GM19035 (cell line): Measurements from ENCODE around the gene GCSAM.

ENCODE experiments used
- ATAC-seq: cut with Tn5 transposase; IDR thresholded peaks from one replicate; pipeline ENCODE4 v1.9.1; 2021; ENCODE audit not compliant: unreplicated experiment

The GCSAM gene

DNA sequence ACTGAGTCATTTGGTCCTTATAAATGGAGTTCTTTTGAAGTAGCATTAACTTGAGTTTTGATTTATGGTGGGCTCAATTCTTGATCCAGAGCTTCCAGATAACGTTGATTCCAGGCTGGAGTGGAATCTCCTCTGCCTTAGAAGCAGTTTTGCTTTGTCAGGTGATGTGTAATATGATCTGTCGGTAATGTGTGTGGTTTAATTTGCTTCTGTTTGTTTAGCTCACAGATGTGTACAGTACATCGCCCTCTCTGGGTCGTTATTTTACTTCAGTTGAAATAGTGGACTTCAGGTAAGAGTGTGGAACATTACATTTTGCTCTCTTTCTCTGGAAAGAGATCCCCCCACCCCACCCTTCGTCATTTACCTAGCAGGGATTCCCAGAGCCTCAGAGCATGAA is 23.7 kb downstream of the GCSAM start:
- no peak for ATAC-seq

DNA sequence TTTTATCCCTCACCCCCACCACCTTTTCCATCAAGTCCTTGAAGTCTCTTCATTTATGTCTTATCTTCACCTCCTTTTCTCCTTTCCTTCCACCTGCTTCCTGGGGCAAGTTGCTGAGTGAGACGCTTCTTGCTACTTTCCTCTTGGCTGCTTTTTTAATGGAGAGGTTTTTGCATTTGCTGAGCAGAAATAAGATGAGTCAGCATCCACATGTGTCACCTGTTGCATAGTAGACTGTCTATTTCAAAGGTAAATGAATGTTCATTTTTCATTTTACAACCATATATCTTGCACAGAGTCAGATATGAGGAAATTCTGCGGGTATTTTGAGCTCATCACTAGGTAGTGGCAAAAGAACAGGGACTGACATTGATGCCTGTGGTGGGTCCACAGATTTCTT is 28.3 kb downstream of the GCSAM start:
- ATAC-seq: no peak

DNA sequence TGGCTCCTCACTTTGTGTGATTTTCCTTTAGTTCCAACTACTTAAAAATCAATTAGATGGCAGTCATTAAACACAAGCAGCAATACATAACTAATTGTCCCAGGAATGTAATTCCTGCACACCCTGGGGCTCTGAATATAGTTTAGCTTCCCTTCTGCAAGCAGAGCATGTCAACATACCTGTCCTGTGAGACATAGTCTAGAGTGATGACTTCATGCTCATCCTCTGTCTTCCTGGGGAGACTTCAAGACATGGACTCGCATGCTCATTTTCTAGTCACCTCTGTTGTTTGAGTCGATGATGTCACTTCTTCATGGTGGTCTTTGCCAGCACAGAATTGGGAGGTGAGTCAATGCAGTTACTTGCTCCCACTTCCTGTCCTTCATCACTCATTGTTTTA is 31.1 kb downstream of the GCSAM start:
- ATAC-seq: no peak

DNA sequence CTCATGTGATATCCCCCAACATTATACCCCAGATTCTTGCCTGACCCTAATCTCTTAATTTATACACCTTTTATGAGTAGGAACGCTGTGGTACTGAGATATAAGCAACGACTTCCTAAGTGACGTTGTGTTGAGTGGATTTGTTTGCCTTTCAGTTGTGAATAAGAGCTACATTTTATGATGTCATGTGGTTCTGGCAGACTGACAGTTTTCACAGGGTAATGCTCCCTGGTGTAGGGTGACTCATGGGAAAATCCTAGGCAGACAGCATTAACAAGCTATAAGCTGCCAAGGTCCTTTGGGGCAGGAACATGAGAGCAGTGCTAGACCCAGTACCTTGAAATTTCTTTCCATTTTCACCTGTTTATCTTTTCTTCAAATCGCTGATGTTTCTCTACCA is 35.7 kb downstream of the GCSAM start:
- ATAC-seq: no peak

DNA sequence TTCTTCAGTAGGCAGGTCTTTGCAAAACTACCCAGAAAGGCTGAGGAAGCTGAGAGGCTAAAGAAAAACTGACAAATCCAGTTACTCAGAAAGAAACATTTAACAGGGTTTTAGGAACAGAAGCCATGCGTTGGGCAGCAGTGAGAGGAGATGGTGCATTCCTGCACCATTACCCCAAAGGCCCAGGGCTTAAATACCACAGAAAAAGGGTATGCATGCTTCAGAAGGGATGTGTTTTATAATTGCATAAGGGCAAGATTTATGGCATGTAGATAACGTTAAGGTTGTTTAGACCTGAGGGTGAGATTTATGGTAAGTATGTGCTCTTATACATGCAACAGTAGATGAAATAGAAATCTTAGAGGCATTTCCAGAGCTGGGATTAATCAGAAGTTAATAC is 36.9 kb downstream of the GCSAM start:
- ATAC-seq: no peak

DNA sequence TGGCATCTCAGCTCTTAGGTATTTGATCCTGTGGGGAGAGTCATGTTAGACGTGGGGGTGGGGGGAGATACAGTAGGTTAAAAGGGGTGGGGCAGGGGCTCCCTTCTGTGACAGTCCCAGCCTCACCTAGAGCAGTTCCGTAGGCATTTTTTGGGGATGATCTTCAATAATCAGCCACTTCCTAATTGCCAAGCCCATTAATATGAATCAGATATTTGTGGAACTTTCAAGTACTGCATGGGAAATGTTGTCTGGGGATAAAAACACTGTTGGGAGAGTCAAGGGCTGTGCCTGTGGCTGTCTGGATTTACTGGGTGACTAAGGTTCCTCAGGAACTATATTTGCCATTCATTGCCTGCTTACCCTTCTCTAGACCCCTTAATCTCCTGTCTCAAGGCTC is 37.3 kb downstream of the GCSAM start:
- no peak for ATAC-seq

DNA sequence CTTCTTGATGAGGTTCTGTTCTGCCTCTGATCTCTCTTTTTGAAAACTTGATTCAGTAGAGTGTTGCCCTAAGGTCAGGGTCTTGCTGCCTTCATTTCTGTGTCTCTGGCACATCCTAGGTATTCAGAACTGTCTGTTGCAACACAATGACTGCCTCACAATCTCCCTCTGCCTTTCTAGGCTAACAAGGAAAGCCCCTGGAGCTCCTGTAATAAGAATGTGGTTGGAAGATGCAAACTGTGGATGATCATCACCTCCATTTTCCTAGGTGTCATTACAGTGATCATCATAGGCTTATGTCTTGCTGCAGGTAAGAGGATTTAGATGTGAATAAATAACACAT is 39.9 kb downstream of the GCSAM start:
- ATAC-seq: no peak

DNA sequence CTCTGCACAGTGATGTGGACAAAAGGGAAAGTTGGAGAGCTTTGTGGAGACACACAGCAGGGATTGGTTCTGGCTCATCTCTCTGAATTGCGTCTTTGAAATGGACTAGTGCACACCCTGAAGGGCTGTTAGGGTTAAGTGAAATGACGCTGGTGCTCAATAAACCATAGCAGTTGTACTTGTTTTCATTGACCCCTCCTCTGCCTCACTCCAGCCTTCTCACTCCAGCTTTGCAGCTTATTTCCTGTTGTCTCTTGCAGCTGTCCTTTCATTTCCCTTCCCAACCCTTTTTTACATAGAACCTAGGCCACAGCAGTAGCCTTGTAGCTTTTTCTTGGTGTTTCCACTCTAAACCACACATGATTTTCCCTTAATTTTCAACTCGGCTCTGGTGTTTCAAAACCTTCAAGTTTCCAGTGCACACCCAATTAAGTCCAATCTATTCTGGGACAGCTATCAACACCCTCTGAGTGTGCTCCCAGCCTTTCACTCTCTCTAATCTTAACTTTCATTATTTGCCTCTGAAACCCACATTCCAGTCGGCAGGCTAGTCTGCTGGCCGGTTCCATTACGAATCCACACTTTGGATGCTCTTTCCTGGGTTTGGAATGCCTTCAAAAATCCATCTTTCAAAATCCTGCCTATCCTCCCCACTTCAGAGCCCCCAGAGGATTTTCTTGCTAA is 40.4 kb downstream of the GCSAM start:
- ATAC-seq: no peak

DNA sequence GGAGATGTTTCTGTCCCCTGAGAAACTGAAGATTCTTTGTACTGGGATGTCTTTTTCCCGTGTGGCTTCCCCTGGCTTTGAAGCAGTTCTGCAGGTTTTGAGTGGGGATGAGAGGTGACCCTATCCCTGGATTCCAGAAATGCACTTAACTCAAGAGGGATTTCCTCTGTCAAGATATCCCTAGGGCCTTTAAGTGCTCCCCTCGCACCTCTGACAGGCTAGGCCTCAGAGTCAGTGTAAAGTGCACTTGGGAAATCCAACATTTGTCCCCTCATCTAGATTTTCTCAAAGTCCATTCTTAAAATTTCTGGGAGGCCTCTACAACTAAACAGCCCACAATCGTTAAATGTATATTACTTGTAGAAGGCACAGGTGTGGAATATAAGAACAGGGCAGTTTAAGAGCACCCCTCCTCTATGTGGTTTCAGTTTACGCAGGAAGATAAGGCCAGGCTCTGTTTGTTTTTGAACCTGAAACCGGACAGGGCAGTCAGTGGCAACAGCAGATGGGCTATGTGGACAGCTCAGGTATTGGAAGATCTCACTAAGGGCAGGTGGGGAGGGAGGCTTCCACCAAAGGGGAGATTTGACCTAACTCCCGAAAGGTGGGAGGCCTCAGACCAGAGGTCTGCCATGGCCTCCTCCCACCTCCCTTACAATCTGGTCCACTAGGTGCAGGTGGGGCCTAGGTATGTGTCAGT is 42.0 kb downstream of the GCSAM start:
- no peak for ATAC-seq

DNA sequence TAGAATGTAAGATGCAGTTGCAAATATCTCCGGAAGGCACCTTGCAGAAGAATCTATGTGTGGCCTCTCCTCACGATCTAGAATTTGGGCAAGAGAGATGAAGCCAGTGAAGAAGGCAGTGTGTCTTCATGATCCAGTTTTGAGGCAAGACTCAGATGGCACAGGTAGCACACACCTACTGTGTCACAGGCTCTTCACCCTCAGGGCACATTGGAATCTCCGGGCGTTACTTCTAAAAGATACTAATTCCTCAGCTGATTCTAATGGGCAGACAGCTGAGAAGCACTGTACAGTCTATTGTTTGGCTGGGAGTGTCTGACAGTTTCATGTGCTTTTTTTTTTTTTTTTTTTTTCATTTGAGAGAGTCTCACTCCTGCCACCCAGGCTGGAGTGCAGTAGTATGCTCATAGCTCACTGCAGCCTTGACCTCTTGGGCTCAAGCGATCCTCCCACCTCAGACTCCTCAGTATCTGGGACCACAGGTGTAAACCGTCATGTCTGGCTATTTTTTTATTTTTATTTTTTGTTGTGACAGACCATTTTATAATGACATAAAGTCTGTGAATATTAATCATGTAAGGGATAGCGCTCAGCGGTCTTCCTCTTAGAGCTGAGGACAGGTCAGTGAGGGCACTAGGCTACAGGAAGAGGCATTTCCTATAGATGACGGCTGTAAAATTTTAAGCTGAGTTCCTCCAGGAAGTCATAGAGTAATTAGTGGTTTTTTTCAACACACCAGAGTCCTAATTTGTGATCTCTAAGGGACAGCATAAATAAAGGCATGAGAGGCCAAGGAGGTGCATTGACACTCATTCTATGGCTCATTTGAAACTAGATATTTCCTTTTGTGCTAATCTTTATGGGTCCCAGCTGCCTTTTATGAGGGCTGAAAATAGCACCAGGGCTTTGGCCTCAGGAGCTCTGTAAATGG is 42.8 kb downstream of the GCSAM start:
- ATAC-seq: no peak

DNA sequence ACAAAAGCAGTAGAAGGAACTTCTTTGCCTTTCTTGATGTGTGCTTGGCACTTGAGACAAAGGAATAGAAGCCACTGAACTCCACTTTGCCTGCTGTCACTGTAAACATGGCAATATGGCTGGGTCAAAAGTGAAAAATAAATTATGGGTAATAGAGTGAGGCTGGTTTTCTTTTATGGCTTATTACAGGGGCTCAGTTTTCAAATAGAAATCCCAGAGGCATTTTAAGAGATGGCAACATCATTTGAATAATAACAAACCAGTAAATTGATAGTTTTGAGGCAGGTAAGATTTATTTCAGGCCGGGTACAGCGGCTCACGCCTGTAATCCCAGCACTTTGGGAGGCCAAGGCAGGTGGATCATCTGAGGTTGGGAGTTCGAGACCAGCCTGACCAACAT is 44.1 kb downstream of the GCSAM start:
- no peak for ATAC-seq

DNA sequence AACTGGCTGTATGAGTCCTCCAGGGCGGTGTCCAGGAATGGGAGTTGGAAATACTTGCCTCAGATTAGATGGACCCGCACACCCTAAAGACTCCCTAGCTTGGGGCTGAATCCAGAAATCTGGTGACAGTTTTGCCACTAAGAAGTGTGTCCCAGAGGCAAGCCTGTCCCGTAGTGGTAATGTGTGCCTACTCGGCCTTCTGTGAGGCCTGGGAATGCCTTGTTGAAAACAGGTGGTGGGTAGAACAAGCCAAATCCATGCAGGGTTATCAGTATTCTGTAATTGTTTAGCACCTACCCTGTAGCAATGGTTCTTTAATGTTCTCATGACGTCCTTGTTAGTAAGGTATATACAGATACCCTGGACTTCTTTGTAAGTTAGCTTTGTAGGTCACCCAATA is 45.3 kb downstream of the GCSAM start:
- no peak for ATAC-seq

DNA sequence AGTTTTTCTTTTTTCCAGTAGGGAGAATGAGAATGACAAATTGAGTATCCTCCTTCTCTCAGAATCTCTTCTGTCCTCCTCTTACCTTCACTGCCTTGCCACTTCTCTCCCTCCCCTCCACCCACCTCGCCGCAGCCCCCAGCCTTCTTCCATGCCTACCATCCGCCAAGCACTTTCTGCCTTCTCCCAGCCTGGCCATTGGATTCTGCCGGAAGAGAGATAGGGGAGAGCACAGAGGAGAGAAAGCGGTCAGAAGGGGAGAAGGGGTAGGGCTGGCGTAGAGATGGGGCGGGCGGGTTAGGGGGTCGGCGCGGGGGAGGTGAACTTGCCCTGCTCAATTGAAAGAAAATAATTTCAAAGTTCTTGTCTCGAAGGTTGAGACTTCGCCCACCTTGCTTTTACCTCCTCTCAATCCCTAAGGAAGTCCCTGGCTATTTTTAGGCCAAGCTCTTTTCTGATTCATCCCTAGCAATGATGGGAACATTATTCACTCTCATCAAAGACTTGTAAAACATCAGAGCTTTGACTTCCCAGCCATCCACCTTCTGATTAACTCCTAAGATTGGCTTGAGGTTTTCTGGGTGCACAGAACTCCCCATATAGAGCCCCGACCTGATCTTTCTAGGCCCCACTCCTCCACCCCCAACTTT is 46.0 kb downstream of the GCSAM start:
- ATAC-seq: no peak

DNA sequence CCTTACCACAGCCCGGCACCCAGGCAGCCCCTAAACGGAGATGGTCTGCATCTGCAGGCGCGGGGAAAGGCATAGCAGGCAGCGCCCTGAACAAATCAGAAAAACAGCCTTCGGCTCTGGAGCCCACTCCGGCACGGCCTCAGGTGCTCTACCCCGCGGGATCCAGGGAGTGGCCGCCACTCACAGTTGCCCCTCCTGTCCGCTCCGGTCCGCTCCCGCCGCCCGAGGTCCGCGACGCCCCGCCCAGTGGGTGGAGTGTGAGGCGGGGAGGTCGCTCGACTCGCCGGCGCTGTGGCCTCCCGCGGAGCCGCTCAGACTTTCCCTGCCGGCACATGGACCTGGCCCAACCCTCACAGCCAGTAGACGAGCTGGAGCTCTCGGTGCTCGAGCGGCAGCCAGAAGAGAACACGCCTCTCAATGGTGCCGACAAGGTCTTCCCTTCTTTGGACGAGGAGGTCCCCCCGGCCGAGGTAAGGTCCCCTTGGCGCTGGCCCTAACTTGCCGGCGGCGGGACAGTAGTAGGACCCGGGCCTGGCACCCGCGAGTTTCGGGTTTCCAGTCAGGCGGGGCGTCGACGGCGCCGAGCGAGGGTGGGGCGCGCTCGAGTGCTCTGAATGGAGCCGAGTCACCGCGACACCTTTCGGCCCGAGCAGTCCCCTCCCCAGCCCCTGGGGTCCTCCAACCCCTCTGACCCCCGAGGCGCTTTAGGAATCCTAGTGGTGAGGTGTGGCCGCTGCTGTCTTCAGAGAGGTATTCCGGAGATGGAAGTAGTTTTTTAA is 46.8 kb downstream of the GCSAM start, which contains the start of gene C3orf52:
Gene C3orf52 (plus strand): TSS at position 314 of the 779 bp plus-strand sequence. CDS start 19 bp downstream, at position 333.
- peak; percentile 94 for ATAC-seq

DNA sequence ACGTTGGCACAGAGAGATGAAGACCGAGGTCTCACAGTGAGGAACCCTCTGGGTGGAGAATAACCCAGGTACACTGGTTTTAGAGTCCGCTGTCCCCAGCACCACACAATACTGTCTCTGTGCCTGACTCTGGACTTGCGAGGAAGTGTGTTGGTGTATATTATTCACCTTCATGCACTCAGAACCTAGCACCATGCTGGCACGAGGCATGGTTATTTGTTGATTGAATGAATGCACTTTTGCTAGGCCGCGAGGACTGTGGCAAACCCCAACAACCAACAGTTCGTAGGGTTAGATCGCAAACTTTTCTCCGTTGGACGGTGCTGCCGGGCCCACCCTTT is 47.3 kb downstream of the GCSAM start:
- no peak for ATAC-seq

DNA sequence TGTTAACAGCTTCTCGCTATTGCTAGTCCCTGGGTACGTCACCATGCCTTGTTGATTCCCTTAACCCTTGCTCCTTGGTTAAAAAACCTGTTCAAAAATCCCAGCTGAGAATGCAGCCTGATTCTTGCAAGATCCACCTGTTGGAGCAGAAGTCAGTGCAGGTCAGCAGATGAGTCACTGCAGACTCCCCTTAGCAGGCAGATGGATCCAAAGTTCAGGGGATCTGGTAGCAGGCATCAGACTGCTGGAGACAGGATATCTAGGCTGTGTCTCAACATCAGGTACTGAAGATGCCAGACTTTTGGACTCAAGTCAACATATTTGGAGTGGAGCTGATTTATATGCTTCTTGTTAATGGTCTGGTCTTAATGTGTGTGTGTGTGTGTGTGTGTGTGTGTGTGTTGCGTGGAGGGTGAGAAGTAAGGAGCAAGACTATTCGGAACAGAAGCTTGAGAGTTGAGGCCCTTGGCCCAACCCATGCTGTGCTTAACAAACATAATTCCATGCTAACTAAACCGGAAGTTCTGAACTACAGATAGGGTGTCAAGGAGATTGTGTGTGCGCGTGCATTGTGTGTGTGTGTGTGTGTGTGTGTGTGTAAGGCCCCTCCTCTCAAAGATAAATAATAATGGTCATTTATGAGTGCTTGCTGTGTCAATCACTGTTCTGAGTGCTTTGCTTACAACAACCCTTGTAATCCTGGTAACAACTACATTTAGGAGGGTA is 47.9 kb downstream of the GCSAM start:
- no peak for ATAC-seq

DNA sequence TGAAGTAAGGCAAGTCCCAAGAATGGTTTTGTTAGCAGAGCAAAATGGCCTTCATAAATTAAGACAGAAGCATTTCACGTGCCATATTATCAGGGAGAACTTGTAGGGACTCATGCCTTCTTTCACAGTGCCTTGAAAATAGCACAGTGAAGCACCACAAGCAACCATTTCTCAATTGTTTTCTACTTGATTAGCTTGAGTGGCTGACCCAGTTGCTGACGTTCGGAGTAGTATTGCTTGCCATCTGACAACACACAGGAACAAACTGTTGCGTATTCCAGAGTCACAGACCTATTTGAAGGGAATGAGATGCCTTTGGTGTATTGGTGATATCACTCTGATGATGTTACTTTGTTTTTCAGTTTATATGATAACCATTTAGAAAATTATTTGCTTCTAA is 49.8 kb downstream of the GCSAM start:
- no peak for ATAC-seq

DNA sequence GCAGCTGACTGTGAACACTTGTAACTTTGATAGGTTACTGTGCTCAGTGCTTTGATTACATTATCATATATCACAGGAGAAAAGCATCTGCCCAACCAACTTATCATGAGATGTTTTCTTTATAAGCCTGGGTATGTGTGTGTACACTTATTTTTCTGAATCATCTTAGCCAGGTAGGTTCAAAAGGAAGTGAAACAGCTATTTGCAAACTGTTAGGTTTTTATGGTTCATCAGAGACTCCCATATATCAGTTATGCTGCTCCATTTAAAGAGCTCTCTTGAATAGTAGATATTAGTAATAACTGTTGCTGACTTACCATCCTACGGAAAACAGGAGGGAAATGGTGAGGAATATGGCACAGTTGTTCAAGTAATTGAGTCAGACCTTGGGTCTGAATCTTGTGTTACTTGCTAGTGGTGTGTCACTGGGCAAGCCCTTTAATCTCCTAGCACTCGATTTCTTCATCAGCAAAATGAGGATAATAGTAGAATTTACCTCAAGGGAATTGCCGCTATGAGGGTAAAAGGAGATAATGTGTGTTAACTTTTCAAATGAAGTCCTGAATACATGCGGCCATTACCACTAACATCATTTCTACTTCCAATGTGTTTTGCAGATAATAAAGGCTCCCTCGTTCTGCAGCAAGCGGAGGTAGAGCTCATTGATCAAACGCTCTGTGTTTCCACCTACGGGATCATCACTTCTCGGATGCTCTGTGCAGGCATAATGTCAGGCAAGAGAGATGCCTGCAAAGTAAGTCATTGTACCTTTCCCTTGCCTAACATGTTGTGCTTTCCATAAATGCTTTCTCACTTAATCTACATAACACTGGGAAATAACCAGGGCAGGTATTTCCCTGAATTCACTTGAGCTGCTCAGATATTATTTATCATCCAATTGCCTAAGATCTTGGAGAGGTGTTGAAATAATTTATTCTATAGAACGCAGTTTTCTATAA is 54.6 kb downstream of the GCSAM start:
- peak; percentile 48 for ATAC-seq
